Type B pancreatic cell (in vitro differentiated cells): ENCODE data around the gene PRR5. TPM values are rescaled to one million over a fixed set of nuclear protein-coding genes. Genes with fewer than 3 reads are reported as not detected.
"Not testable (repeated sequence)": the region's sequence is repeated elsewhere in the genome, so short reads cannot be mapped to it uniquely, and the experiment has no call there.

Experiments
- DNase-seq: peaks from one replicate; pipeline ENCODE4 v3.0.0; 2021; ENCODE audit warnings: mixed read lengths; ENCODE audit not compliant: unreplicated experiment; ENCODE audit errors: extremely low spot score
- H3K27ac Mint-ChIP-seq: 2 replicates; pipeline ENCODE4 v1.8.0; 2021; ENCODE audit warnings: mild to moderate bottlenecking, mixed read lengths
- H3K27me3 Mint-ChIP-seq: 2 replicates; pipeline ENCODE4 v1.8.0; 2021; ENCODE audit warnings: mixed read lengths
- H3K36me3 Mint-ChIP-seq: 2 replicates; pipeline ENCODE4 v1.8.0; 2021; ENCODE audit warnings: mixed read lengths
- H3K4me1 Mint-ChIP-seq: one replicate; pipeline ENCODE4 v1.8.0; 2021; ENCODE audit warnings: mixed read lengths; ENCODE audit not compliant: unreplicated experiment
- H3K4me3 Mint-ChIP-seq: 2 replicates; pipeline ENCODE4 v1.8.0; 2021; ENCODE audit warnings: mild to moderate bottlenecking, mixed read lengths
- H3K9me3 Mint-ChIP-seq: 2 replicates; pipeline ENCODE4 v1.8.0; 2021; ENCODE audit warnings: mixed read lengths
- CTCF ChIP-seq: fragments of 200-600 bp; sonication (generic); conservative IDR thresholded peaks from 2 replicates; pipeline ENCODE4 v1.5.0; 2021; ENCODE audit warnings: antibody characterized with exemption, mild to moderate bottlenecking
- long read RNA-seq: library from polyadenylated mRNA; unstranded; transcript quantifications from one replicate; pipeline ENCODE4 v2.0.0, GENCODE V29; 2020
- total RNA-seq: library from RNA; stranded (reverse); gene quantifications from 2 replicates; pipeline ENCODE4 v1.2.1, GENCODE V29; 2021; ENCODE audit warnings: low replicate concordance

Gene PRR5
- 21.2 and 30.8 TPM in 2 replicates for total RNA-seq
- long read RNA-seq = 0 reads

- Mint-ChIP-seq H3K4me3 (peak within 1 kb of the TSS; percentile 87), H3K27ac (peak within 1 kb of the TSS; percentile 79), H3K36me3 (no peaks in the 10 kb centered on the region), H3K4me1 (peaks cover 18% of the 10 kb centered on the region), H3K9me3 (no peaks in the 10 kb centered on the region), H3K27me3 (peaks cover 7% of the 10 kb centered on the region)
- peak; percentile 84 for DNase-seq
- TF ChIP-seq CTCF = no peak
These were observed at the start of gene PRR5 for GRCh38 chr22:44701824-44702478. Gene PRR5, plus strand, starts transcription at chr22:44702204. Its CDS starts 271 bp downstream, at chr22:44702475.

GRCh38 chr22:44652866-44653265 is 49.1 kb upstream of the PRR5 start:
- not testable (repeated sequence) for H3K4me3 Mint-ChIP-seq, H3K27me3 Mint-ChIP-seq, H3K9me3 Mint-ChIP-seq, H3K27ac Mint-ChIP-seq, H3K36me3 Mint-ChIP-seq, DNase-seq
- H3K4me1 Mint-ChIP-seq = peaks cover 13% of the 10 kb centered on the region

GRCh38 chr22:44658311-44658953 is 43.6 kb upstream of the PRR5 start:
- peaks cover 5% of the 10 kb centered on the region for H3K4me1 Mint-ChIP-seq
- H3K27ac Mint-ChIP-seq = no peak overlapping the region
- no peak for TF ChIP-seq CTCF
- H3K4me3 Mint-ChIP-seq = no peak overlapping the region
- no peaks in the 10 kb centered on the region for H3K36me3 Mint-ChIP-seq
- no peaks in the 10 kb centered on the region for H3K9me3 Mint-ChIP-seq
- no peak for DNase-seq
- H3K27me3 Mint-ChIP-seq = no peaks in the 10 kb centered on the region

- peaks cover 5% of the 10 kb centered on the region for H3K4me1 Mint-ChIP-seq
- H3K27me3 Mint-ChIP-seq = no peaks in the 10 kb centered on the region
- no peak for DNase-seq
- no peak overlapping the region for H3K27ac Mint-ChIP-seq
- H3K36me3 Mint-ChIP-seq = no peaks in the 10 kb centered on the region
- TF ChIP-seq CTCF = no peak
- H3K9me3 Mint-ChIP-seq = no peaks in the 10 kb centered on the region
- no peak overlapping the region for H3K4me3 Mint-ChIP-seq
These were observed 42.9 kb upstream of the PRR5 start for GRCh38 chr22:44659140-44659539.

GRCh38 chr22:44660051-44660830 is 41.8 kb upstream of the PRR5 start:
- Mint-ChIP-seq H3K4me1 (peaks cover 7% of the 10 kb centered on the region), H3K36me3 (no peaks in the 10 kb centered on the region), H3K4me3 (no peak overlapping the region), H3K27me3 (no peaks in the 10 kb centered on the region), H3K9me3 (no peaks in the 10 kb centered on the region), H3K27ac (no peak overlapping the region)
- no peak for DNase-seq
- no peak for TF ChIP-seq CTCF

- TF ChIP-seq CTCF = no peak
- peaks cover 10% of the 10 kb centered on the region for H3K4me1 Mint-ChIP-seq
- no peak overlapping the region for H3K4me3 Mint-ChIP-seq
- H3K36me3 Mint-ChIP-seq = no peaks in the 10 kb centered on the region
- DNase-seq = no peak
- H3K27me3 Mint-ChIP-seq = peaks cover 3% of the 10 kb centered on the region
- no peaks in the 10 kb centered on the region for H3K9me3 Mint-ChIP-seq
- no peak overlapping the region for H3K27ac Mint-ChIP-seq
These were observed 40.9 kb upstream of the PRR5 start for GRCh38 chr22:44661070-44661469.
